ENCODE measurements around the gene RAD18. TPM values are rescaled to one million over a fixed set of nuclear protein-coding genes. Genes with fewer than 3 reads are reported as not detected.

Gene RAD18
- total RNA-seq, 3 donors from 2014 or later (not counting 1 experiment from before 2014, with no cell fraction given) = 19.8 to 23.3 (median 22.5) TPM

GRCh38 chr3:8888301-8888915 is 74.9 kb downstream of the RAD18 start:
- Mint-ChIP-seq H3K27ac (no peak overlapping the region), H3K4me3 (no peak overlapping the region), H3K9me3 (no peaks in the 10 kb centered on the region), H3K36me3 (peaks cover 25% of the 10 kb centered on the region), H3K4me1 (no peaks in the 10 kb centered on the region), H3K27me3 (ENCODE audit: low read depth in 2 of 2) (no peaks in the 10 kb centered on the region)
- Histone ChIP-seq H3K9me3 (ENCODE audit: control insufficient read depth, insufficient read depth, low read length) (no peaks in the 10 kb centered on the region), H3K27ac (ENCODE audit: low read length) (no peak overlapping the region), H3K27me3 (ENCODE audit: control insufficient read depth, insufficient read depth, low read length) (no peaks in the 10 kb centered on the region), H3K4me3 (ENCODE audit: low read length) (no peak overlapping the region), H3K36me3 (ENCODE audit: control insufficient read depth, insufficient read depth, low read length) (peaks cover 5% of the 10 kb centered on the region), H3K4me1 (ENCODE audit: control insufficient read depth, insufficient read depth, low read length) (no peaks in the 10 kb centered on the region)
- WGBS (ENCODE audit: insufficient coverage) = 100% methylated on average over 4 of the region's 6 CpGs
- ATAC-seq (no peak), DNase-seq (no peak)
- TF ChIP-seq, protein P1, sequence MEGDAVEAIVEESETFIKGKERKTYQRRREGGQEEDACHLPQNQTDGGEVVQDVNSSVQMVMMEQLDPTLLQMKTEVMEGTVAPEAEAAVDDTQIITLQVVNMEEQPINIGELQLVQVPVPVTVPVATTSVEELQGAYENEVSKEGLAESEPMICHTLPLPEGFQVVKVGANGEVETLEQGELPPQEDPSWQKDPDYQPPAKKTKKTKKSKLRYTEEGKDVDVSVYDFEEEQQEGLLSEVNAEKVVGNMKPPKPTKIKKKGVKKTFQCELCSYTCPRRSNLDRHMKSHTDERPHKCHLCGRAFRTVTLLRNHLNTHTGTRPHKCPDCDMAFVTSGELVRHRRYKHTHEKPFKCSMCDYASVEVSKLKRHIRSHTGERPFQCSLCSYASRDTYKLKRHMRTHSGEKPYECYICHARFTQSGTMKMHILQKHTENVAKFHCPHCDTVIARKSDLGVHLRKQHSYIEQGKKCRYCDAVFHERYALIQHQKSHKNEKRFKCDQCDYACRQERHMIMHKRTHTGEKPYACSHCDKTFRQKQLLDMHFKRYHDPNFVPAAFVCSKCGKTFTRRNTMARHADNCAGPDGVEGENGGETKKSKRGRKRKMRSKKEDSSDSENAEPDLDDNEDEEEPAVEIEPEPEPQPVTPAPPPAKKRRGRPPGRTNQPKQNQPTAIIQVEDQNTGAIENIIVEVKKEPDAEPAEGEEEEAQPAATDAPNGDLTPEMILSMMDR (IDR thresholded peaks at IDR 0.05) = no peak
- intact Hi-C loops (cut with micrococcal nuclease) = no loop called here

DNA sequence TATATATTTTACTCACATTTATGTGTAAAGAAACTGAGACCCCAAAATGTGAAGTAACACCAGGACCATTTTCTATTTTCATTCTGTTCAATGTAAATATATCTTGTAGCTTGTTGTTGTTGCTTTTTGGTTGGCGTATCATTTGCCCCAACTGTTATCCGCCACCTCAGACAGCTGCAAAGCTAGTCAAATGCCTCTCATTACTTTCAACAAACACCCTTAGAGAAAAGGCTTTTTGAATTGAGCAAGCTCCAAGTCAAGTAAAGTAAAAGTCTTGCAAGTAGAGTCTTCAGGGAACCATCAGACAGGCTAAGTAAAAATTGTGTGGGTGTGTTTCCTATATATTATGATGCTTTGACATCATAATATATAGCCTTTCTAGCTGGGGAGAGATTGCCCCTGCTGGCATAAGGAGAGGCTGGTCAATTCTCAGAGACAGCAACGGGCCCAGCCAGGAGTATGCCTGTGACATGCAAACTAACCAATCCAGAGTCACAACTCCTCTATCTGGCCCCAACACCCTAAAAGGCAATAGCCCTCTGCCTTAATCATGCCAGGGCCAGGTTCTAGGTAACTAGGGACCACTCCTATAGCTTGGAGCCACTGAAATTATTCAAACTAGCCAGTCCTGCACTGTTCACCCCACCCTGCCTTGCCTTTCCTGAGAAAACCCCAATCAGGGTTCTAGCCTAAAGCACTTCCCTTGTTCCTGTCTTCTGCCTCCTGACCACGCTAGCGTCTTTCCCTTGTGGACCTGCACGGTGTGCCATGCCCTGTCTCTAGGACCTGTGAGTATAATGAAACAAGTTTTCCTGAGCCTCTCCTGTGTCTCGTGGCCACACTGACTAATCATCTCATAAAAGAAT is 75.6 kb downstream of the RAD18 start:
- H3K9me3 Mint-ChIP-seq = no peaks in the 10 kb centered on the region
- Histone ChIP-seq H3K36me3 (ENCODE audit: control insufficient read depth, insufficient read depth, low read length) (peaks cover 5% of the 10 kb centered on the region), H3K9me3 (ENCODE audit: control insufficient read depth, insufficient read depth, low read length) (no peaks in the 10 kb centered on the region), H3K4me3 (ENCODE audit: low read length) (no peak overlapping the region), H3K27ac (ENCODE audit: low read length) (no peak overlapping the region), H3K27me3 (ENCODE audit: control insufficient read depth, insufficient read depth, low read length) (no peaks in the 10 kb centered on the region), H3K4me1 (ENCODE audit: control insufficient read depth, insufficient read depth, low read length) (no peaks in the 10 kb centered on the region)
- peaks cover 25% of the 10 kb centered on the region for H3K36me3 Mint-ChIP-seq
- intact Hi-C loops (cut with micrococcal nuclease) = no loop called here
- ATAC-seq (no peak), DNase-seq (no peak)
- H3K4me3 Mint-ChIP-seq = no peak overlapping the region
- WGBS (ENCODE audit: insufficient coverage) = 90% methylated on average over 4 of the region's 7 CpGs
- no peak overlapping the region for H3K27ac Mint-ChIP-seq
- TF ChIP-seq, protein P1 (IDR thresholded peaks at IDR 0.05) = no peak
- H3K27me3 Mint-ChIP-seq (ENCODE audit: low read depth in 2 of 2) = no peaks in the 10 kb centered on the region
- H3K4me1 Mint-ChIP-seq = no peaks in the 10 kb centered on the region

GRCh38 chr3:8886546-8886945 is 76.7 kb downstream of the RAD18 start:
- DNase-seq (no peak), ATAC-seq (no peak)
- H3K27ac Mint-ChIP-seq = no peak overlapping the region
- Histone ChIP-seq H3K4me1 (ENCODE audit: control insufficient read depth, insufficient read depth, low read length) (no peaks in the 10 kb centered on the region), H3K36me3 (ENCODE audit: control insufficient read depth, insufficient read depth, low read length) (peaks cover 5% of the 10 kb centered on the region), H3K27ac (ENCODE audit: low read length) (no peak overlapping the region), H3K9me3 (ENCODE audit: control insufficient read depth, insufficient read depth, low read length) (no peaks in the 10 kb centered on the region), H3K27me3 (ENCODE audit: control insufficient read depth, insufficient read depth, low read length) (no peaks in the 10 kb centered on the region), H3K4me3 (ENCODE audit: low read length) (no peak overlapping the region)
- 91% methylated on average over 4 of the region's 4 CpGs for WGBS (ENCODE audit: insufficient coverage)
- no peaks in the 10 kb centered on the region for H3K4me1 Mint-ChIP-seq
- peaks cover 25% of the 10 kb centered on the region for H3K36me3 Mint-ChIP-seq
- no peak overlapping the region for H3K4me3 Mint-ChIP-seq
- intact Hi-C loops (cut with micrococcal nuclease) = no loop called here
- no peaks in the 10 kb centered on the region for H3K9me3 Mint-ChIP-seq
- no peaks in the 10 kb centered on the region for H3K27me3 Mint-ChIP-seq (ENCODE audit: low read depth in 2 of 2)
- TF ChIP-seq, protein P1 (IDR thresholded peaks at IDR 0.05) = no peak

Measured in natural killer cell (primary cell).